Measurements from ENCODE around the gene TRMT112. TPM values are rescaled to one million over a fixed set of nuclear protein-coding genes. Genes with fewer than 3 reads are reported as not detected.

TRMT112 gene
- total RNA-seq, 1 donor from 2014 or later = 207 TPM

DNA sequence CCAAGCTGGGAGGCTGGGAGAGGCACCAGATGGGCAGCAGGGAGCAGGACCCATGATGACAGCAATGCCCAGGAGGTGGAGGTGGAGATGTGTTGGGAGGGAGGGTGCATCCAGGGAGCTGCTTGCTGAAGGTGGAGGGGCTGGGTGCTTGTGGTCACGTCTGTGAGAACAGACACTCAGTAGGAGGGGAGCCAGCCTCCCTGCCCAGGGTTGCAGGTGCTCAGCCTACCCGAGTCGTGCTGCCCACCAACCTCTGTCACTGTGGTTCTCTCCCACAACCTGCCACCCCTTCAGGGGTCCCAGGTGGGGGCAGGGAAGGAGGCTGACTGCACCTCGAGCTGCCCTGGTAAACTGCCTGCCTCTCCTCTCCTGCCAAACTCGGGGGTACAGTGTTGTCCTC is 6.0 kb upstream of the TRMT112 start:
- no peaks in the 10 kb centered on the region for H3K27me3 Mint-ChIP-seq (ENCODE audit: low read depth)
- H3K9me3 Mint-ChIP-seq = no peaks in the 10 kb centered on the region
- DNase-seq (ENCODE audit: low read depth, low spot score) = no peak
- H3K27ac Mint-ChIP-seq (ENCODE audit: unreplicated experiment) = no peak overlapping the region
- no peak for TF ChIP-seq CTCF (conservative IDR thresholded peaks at IDR 0.05)
- H3K4me1 Mint-ChIP-seq = peaks cover 17% of the 10 kb centered on the region
- H3K4me3 Mint-ChIP-seq = peak overlapping the region; percentile 73
- H3K36me3 Mint-ChIP-seq (ENCODE audit: low read depth) = peaks cover 3% of the 10 kb centered on the region

DNA sequence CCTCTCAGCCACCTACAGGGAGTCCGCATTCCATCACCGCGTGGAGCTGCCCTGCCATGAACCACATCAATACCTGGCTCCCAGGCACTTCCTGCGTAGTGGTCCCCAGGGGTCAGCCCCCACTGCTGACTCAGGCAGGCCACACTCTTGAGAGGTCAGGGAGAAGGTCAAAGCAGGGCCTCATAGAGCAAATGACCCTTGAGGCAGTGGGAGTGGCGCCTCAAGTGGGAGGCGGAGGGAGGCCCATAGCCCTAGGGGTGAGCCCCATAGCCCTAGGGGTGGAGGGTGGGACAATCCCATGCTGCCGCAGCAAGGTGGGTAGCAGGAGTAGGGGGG is 5.5 kb upstream of the TRMT112 start:
- DNase-seq (ENCODE audit: low read depth, low spot score) = no peak
- Mint-ChIP-seq H3K27me3 (ENCODE audit: low read depth) (no peaks in the 10 kb centered on the region), H3K4me3 (no peak overlapping the region), H3K36me3 (ENCODE audit: low read depth) (peaks cover 3% of the 10 kb centered on the region), H3K4me1 (peaks cover 21% of the 10 kb centered on the region), H3K27ac (ENCODE audit: unreplicated experiment) (no peak overlapping the region), H3K9me3 (no peaks in the 10 kb centered on the region)
- no peak for TF ChIP-seq CTCF (conservative IDR thresholded peaks at IDR 0.05)

- H3K27me3 Mint-ChIP-seq (ENCODE audit: low read depth) = no peaks in the 10 kb centered on the region
- H3K4me1 Mint-ChIP-seq = peaks cover 33% of the 10 kb centered on the region
- peaks cover 3% of the 10 kb centered on the region for H3K36me3 Mint-ChIP-seq (ENCODE audit: low read depth)
- no peaks in the 10 kb centered on the region for H3K9me3 Mint-ChIP-seq
- TF ChIP-seq CTCF (conservative IDR thresholded peaks at IDR 0.05) = no peak
- H3K4me3 Mint-ChIP-seq = peak overlapping the region; percentile 67
- no peak overlapping the region for H3K27ac Mint-ChIP-seq (ENCODE audit: unreplicated experiment)
- DNase-seq (ENCODE audit: low read depth, low spot score) = no peak
Measured at GRCh38 chr11:64321533-64321932, 4.2 kb upstream of the TRMT112 start.

GRCh38 chr11:64321026-64321425 is 3.7 kb upstream of the TRMT112 start:
- Mint-ChIP-seq H3K27ac (ENCODE audit: unreplicated experiment) (no peak overlapping the region), H3K4me1 (peaks cover 36% of the 10 kb centered on the region), H3K36me3 (ENCODE audit: low read depth) (peaks cover 3% of the 10 kb centered on the region), H3K4me3 (peak overlapping the region; percentile 67), H3K27me3 (ENCODE audit: low read depth) (no peaks in the 10 kb centered on the region), H3K9me3 (no peaks in the 10 kb centered on the region)
- TF ChIP-seq CTCF (conservative IDR thresholded peaks at IDR 0.05) = no peak
- DNase-seq (ENCODE audit: low read depth, low spot score) = no peak

GRCh38 chr11:64320556-64320955 is 3.2 kb upstream of the TRMT112 start:
- Mint-ChIP-seq H3K4me3 (peak overlapping the region; percentile 67), H3K27me3 (ENCODE audit: low read depth) (no peaks in the 10 kb centered on the region), H3K4me1 (peaks cover 36% of the 10 kb centered on the region), H3K27ac (ENCODE audit: unreplicated experiment) (no peak overlapping the region), H3K36me3 (ENCODE audit: low read depth) (peaks cover 3% of the 10 kb centered on the region), H3K9me3 (no peaks in the 10 kb centered on the region)
- DNase-seq (ENCODE audit: low read depth, low spot score) = no peak
- no peak for TF ChIP-seq CTCF (conservative IDR thresholded peaks at IDR 0.05)
